ENCODE data around the gene ZBTB20. TPM values are rescaled to one million over a fixed set of nuclear protein-coding genes. Genes with fewer than 3 reads are reported as not detected.

ZBTB20 gene
- total RNA-seq, 1 experiment from 2014 or later, result 26.5 TPM

GRCh38 chr3:114411811-114412803 lies 735.0 kb downstream of the ZBTB20 start:
- CTCF ChIA-PET, result no interaction called here
- H3F3A ChIP-seq (ENCODE audit: insufficient read depth, low read depth), result no peaks in the 10 kb centered on the region
- H3K9me3 ChIP-seq (ENCODE audit: insufficient read depth, low read depth), result no peaks in the 10 kb centered on the region
- intact Hi-C loops (cut with micrococcal nuclease; ENCODE audit: unreplicated experiment), result no loop called here
- H3K9me2 ChIP-seq (ENCODE audit: insufficient read depth), result no peaks in the 10 kb centered on the region; the same call in 1 of the 2 replicates
- no peaks in the 10 kb centered on the region; the same call in 1 of the 2 replicates for H4K20me1 ChIP-seq (ENCODE audit: insufficient read depth)
- H3K4me1 ChIP-seq (replicated peaks; ENCODE audit: insufficient read depth), result 0 out of 2 replicates have a peak, but pooled peaks cover 6% of the 10 kb centered on the region
- peak in 1 of 2 experiments; percentile 28 for DNase-seq
- H3K4me2 ChIP-seq, result no peak overlapping the region
- no peaks in the 10 kb centered on the region for H3K36me3 ChIP-seq (ENCODE audit: low read depth)
- TF ChIP-seq EZH2 (IDR thresholded peaks at IDR 0.05; ENCODE audit: low read depth) (no peak), CTCF (conservative IDR thresholded peaks at IDR 0.05) (no peak)
- no peak overlapping the region for H2AFZ ChIP-seq
- no peaks in the 10 kb centered on the region for H3K79me2 ChIP-seq (ENCODE audit: low read depth)
- no peak overlapping the region for H3K4me3 ChIP-seq
- H3K27me3 ChIP-seq (ENCODE audit: insufficient read depth, low read depth), result no peaks in the 10 kb centered on the region
- no peak overlapping the region for H3K27ac ChIP-seq
- POLR2A ChIA-PET (ENCODE audit: unreplicated experiment), result no interaction called here
- no TSS peak for BruUV-seq (replicated peaks)

GRCh38 chr3:114411190-114411668 lies 735.9 kb downstream of the ZBTB20 start:
- Histone ChIP-seq H3K9me3 (ENCODE audit: insufficient read depth, low read depth) (no peaks in the 10 kb centered on the region), H4K20me1 (ENCODE audit: insufficient read depth) (no peaks in the 10 kb centered on the region; the same call in 1 of the 2 replicates), H3K9me2 (ENCODE audit: insufficient read depth) (no peaks in the 10 kb centered on the region; the same call in 1 of the 2 replicates), H2AFZ (no peak overlapping the region), H3K4me3 (no peak overlapping the region), H3K4me1 (replicated peaks; ENCODE audit: insufficient read depth) (0 out of 2 replicates have a peak, but pooled peaks cover 6% of the 10 kb centered on the region), H3F3A (ENCODE audit: insufficient read depth, low read depth) (no peaks in the 10 kb centered on the region), H3K36me3 (ENCODE audit: low read depth) (no peaks in the 10 kb centered on the region), H3K27ac (no peak overlapping the region), H3K27me3 (ENCODE audit: insufficient read depth, low read depth) (no peaks in the 10 kb centered on the region), H3K79me2 (ENCODE audit: low read depth) (no peaks in the 10 kb centered on the region), H3K4me2 (no peak overlapping the region)
- ChIA-PET CTCF (no interaction called here), POLR2A (ENCODE audit: unreplicated experiment) (no interaction called here)
- intact Hi-C loops (cut with micrococcal nuclease; ENCODE audit: unreplicated experiment), result no loop called here
- TF ChIP-seq CTCF (conservative IDR thresholded peaks at IDR 0.05) (no peak), EZH2 (IDR thresholded peaks at IDR 0.05; ENCODE audit: low read depth) (no peak)
- BruUV-seq (replicated peaks), result no TSS peak
- DNase-seq, result no peak

GRCh38 chr3:114408736-114409670 lies 738.1 kb downstream of the ZBTB20 start:
- Histone ChIP-seq H3K9me2 (ENCODE audit: insufficient read depth) (no peaks in the 10 kb centered on the region), H3K27ac (no peak overlapping the region), H3K4me1 (replicated peaks; ENCODE audit: insufficient read depth) (0 out of 2 replicates have a peak, but pooled peaks cover 6% of the 10 kb centered on the region), H4K20me1 (ENCODE audit: insufficient read depth) (no peaks in the 10 kb centered on the region; the same call in 1 of the 2 replicates), H3K79me2 (ENCODE audit: low read depth) (no peaks in the 10 kb centered on the region), H3F3A (ENCODE audit: insufficient read depth, low read depth) (no peaks in the 10 kb centered on the region), H3K36me3 (ENCODE audit: low read depth) (no peaks in the 10 kb centered on the region), H3K27me3 (ENCODE audit: insufficient read depth, low read depth) (no peaks in the 10 kb centered on the region), H3K4me3 (no peak overlapping the region), H2AFZ (no peak overlapping the region), H3K9me3 (ENCODE audit: insufficient read depth, low read depth) (no peaks in the 10 kb centered on the region), H3K4me2 (no peak overlapping the region)
- TF ChIP-seq EZH2 (IDR thresholded peaks at IDR 0.05; ENCODE audit: low read depth), result no peak
- no peak for TF ChIP-seq CTCF (conservative IDR thresholded peaks at IDR 0.05)
- intact Hi-C loops (cut with micrococcal nuclease; ENCODE audit: unreplicated experiment), result no loop called here
- CTCF ChIA-PET, result interaction anchor here (0.6 kb wide), 1 partner anchor 119 kb away, joined by 4 read pairs; no protein-coding TSS in a partner anchor
- DNase-seq, result no peak
- POLR2A ChIA-PET (ENCODE audit: unreplicated experiment), result interaction anchor here (0.6 kb wide), 1 partner anchor 1383 kb away, joined by 3 read pairs; no protein-coding TSS in a partner anchor
- no TSS peak for BruUV-seq (replicated peaks)

All from PC-9 (cell line).